Measurements from ENCODE around the gene GDPGP1. TPM values are rescaled to one million over a fixed set of nuclear protein-coding genes. Genes with fewer than 3 reads are reported as not detected.

GDPGP1 gene
- total and polyA plus RNA-seq, 2 of the 4 experiments (the other 2 are of a cell fraction), result 2.3 to 4.1 TPM

- Histone ChIP-seq H3K9ac (ENCODE audit: low read depth, low read length) (no peak overlapping the region), H3K9me3 (ENCODE audit: control insufficient read depth, insufficient read depth, low read length) (no peaks in the 10 kb centered on the region), H3K14ac (replicated peaks; ENCODE audit: low read depth, low read length) (no peak overlapping the region), H3K79me1 (ENCODE audit: low read depth in 1 of 2, low read length in 2 of 2) (peaks cover 0 to 12% of the 10 kb centered on the region in 2 experiments; a peak in 2 of 4 replicates), H2AK9ac (replicated peaks; ENCODE audit: low read depth, low read length, poor library complexity) (no peak overlapping the region), H3K4me3 (ENCODE audit: insufficient read depth, low read depth, low read length) (no peak overlapping the region), H3K27me3 (ENCODE audit: control insufficient read depth, insufficient read depth, low read length) (no peaks in the 10 kb centered on the region), H2AK5ac (ENCODE audit: low read depth, low read length) (no peak overlapping the region), H3K4ac (ENCODE audit: low read depth, low read length) (no peak overlapping the region), H3K4me2 (ENCODE audit: low read depth, low read length) (no peak overlapping the region), H4K8ac (ENCODE audit: low read depth in 2 of 2, low read length in 2 of 2) (no peak overlapping the region), H2AFZ (replicated peaks; ENCODE audit: low read length, poor library complexity) (no peak overlapping the region), H3K9me1 (ENCODE audit: insufficient read depth, low read length) (peaks cover 9% of the 10 kb centered on the region), H2BK120ac (ENCODE audit: low read depth, low read length) (no peak overlapping the region), H4K5ac (ENCODE audit: low read depth, low read length) (no peak overlapping the region), H3K56ac (ENCODE audit: extremely low read depth, insufficient read depth, low read length) (no peak overlapping the region), H2BK15ac (ENCODE audit: low read depth, low read length) (no peak overlapping the region), H2BK20ac (ENCODE audit: low read depth, low read length) (no peak overlapping the region), H4K91ac (ENCODE audit: insufficient read depth, low read depth, low read length) (no peak overlapping the region), H3K18ac (ENCODE audit: low read depth, low read length) (no peak overlapping the region), H4K20me1 (ENCODE audit: insufficient read depth, low read length) (no peaks in the 10 kb centered on the region), H3K36me3 (ENCODE audit: control insufficient read depth, insufficient read depth, low read length) (no peaks in the 10 kb centered on the region), H3K23ac (ENCODE audit: low read depth, low read length) (no peak overlapping the region), H3K4me1 (ENCODE audit: control insufficient read depth, insufficient read depth, low read length) (peaks cover 15% of the 10 kb centered on the region), H2BK5ac (ENCODE audit: low read depth, low read length, poor library complexity, severe bottlenecking) (no peak overlapping the region), H3K27ac (ENCODE audit: insufficient read depth, low read length) (no peak overlapping the region)
- in situ Hi-C loops (cut with MboI; ENCODE audit: low sequenced_read_pairs) (no loop called here), dilution Hi-C loops (cut with HindIII; ENCODE audit: low sequenced_read_pairs, unreplicated experiment) (no loop called here), intact Hi-C loops (cut with micrococcal nuclease) (no loop called here)
- no peak for TF ChIP-seq POLR2A (IDR thresholded peaks at IDR 0.05; ENCODE audit: low read depth, low read length)
- POLR2A ChIA-PET (ENCODE audit: unreplicated experiment), result no interaction called here
- ATAC-seq (ENCODE audit: low read depth), result no peak
- no TSS peak for BruUV-seq (replicated peaks)
- DNase-seq, result no peak
- WGBS, 2 experiments (ENCODE audit: extremely low coverage in 2 of 2, insufficient read length in 1 of 2), result 100% methylated on average over 1 of the region's 10 CpGs; no CpG with 5 or more reads in 1 of the 2 experiments
- CTCF ChIA-PET, result no interaction called here
Measured at GRCh38 chr15:90189781-90190467, 44.1 kb upstream of the GDPGP1 start.
